Ramos (cell line): ENCODE measurements around the gene TAS1R3.

Source experiments
- in situ Hi-C: fragments of 300-500 bp; cut with MboI; formaldehyde crosslinking; loops from one replicate; pipeline ENCODE4 v1.14.3; 2022; ENCODE audit warnings: low sequenced_read_pairs; ENCODE audit not compliant: unreplicated experiment

Gene TAS1R3

DNA sequence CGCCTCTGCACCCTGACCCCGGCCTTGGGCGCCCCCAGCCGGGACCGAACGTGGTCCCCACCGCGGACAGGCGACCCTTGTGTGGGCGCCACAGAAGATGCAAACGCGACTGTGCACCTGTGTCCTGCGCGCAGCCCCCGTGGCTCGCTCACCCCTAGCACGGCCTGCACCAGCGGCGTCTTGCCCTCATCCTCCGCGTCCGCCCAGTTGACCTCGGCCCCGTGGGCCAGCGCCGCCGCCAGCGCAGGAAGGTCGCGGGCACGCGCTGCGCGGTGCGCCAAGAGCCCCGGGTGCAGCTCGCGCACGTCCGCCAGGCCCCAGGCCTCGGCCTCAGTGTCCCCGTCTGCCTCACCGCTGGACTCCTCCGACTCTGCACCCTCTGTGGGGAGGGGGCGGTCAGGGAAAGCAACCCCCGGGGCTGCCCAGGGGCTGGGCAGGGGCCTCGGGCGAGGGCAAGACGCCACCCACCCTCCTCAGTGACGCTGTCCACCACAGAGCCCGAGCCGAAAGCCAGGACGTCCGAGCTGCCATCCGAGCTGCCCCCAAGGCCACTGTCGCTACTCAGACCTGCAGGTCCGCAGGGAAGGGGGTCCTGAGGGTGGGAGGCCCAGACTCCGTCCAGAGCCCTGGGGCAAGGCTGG is 36.7 kb upstream of the TAS1R3 start:
- in situ Hi-C loops = loop anchor here (10.0 kb wide), 1 partner anchor 260 kb away; no protein-coding TSS in a partner anchor

DNA sequence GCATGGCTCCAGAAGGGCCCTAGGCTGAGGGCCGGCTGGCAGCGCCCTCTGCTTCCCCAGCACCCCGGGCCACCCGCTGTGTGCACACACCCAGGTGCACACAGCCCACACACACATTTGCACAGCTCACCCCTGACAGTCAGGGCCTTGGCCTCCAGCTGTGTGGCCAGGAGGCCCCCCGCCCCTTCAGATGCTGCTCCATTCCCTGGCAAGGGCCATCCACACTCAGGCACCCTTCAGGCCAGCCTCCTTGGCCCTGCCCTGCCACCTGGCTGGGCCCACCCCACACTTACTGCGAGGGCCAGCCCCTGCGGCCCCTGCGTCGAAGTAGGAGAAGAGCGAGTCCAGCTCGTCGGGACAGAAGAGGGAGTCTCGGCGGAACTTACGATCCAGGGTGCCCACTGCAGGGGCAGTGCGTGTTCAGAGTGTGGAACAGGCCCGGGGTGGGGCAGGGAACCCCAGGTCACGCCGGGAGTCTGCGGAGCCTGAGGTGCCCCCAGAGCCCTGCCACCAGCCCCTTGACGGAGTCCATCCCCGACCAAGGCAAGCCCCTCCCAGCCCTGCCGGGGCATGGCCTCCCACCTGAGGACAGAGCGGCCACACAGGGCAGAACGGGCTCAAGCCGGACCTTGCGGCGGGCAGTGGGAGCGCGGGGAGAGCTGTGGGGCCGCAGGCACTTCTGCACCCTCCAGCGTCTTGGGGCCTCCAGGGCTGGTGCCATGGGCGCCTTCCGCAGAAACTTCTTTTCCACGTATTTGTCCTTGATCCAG is 35.7 kb upstream of the TAS1R3 start:
- in situ Hi-C loops = loop anchor here (10.0 kb wide), 1 partner anchor 261 kb away; no protein-coding TSS in a partner anchor

DNA sequence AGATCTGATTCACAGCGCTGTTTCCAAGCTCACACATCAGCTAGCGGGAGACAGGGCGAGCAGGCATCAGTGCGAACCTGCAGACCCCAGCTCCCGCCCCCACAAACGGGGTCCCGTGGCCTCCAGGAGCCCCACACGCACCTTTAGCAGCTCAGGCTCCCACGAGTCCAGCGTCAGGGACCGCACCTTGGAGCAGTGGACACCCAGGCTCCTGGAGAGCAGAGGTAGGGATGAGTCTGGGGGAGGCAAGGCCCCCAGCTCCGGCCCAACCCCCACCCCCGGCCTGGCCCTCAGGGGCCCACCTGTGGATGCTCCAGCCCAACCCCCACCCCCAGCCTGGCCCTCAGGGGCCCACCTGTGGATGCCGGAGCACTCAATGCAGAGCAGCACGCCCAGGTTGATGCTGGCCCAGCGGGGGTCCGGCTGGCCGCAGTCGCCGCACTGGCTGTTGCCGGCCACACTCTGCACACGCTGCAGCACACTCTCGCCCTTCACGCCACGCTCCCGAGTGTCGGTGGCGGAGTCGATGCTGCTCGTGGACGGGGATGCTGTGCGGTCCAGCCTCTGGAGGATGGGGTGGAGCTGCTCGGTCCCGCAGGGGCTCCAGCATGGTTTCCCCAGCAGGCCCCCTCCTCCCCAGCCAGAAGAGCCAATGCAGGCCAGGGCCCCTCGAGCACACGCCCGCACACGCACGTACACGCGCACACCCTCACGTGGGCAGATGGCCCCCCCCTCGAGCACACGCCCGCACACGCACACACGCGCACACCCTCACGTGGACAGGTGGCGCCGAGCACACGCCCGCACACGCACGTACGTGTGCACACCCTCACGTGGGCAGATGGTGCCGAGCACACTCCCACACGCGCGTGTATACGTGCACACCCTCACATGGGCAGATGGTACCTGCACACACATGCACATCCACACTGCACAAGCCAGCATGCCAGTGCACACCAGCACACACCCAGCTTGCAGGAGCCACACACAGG is 34.7 kb upstream of the TAS1R3 start:
- in situ Hi-C loops = loop anchor here (10.0 kb wide), 1 partner anchor 262 kb away; no protein-coding TSS in a partner anchor

DNA sequence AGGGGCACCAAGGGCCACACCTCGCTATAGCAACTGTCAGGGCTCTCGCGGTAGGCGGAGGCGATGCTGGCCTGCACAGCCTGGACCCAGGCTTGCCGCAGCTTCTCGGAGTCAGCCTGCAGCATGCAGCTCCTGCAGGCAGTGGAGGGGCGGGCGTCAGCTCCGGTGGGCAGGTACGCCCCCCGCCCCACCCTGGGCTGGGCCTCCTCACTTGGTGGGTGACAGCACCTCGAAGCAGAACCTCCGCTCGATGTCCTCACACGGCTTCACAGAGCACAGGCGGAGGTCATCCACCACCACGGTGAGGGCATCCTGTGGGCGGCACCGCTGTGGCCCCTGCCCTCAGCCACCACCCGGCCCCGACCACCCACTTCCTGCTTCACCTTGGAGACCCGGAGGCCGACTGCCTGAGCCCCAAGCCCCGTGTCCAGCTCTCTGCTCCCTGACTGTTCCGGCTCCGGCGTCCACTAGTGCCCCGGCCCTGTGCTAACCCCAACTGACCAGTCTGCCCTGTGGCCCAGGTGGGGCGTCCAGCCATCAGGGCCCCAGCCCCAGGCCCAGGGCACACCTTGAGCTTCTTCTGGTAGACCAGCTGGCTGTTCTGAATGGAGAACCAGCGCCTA is 33.2 kb upstream of the TAS1R3 start:
- in situ Hi-C loops = loop anchor here (10.0 kb wide), 1 partner anchor 263 kb away; no protein-coding TSS in a partner anchor

DNA sequence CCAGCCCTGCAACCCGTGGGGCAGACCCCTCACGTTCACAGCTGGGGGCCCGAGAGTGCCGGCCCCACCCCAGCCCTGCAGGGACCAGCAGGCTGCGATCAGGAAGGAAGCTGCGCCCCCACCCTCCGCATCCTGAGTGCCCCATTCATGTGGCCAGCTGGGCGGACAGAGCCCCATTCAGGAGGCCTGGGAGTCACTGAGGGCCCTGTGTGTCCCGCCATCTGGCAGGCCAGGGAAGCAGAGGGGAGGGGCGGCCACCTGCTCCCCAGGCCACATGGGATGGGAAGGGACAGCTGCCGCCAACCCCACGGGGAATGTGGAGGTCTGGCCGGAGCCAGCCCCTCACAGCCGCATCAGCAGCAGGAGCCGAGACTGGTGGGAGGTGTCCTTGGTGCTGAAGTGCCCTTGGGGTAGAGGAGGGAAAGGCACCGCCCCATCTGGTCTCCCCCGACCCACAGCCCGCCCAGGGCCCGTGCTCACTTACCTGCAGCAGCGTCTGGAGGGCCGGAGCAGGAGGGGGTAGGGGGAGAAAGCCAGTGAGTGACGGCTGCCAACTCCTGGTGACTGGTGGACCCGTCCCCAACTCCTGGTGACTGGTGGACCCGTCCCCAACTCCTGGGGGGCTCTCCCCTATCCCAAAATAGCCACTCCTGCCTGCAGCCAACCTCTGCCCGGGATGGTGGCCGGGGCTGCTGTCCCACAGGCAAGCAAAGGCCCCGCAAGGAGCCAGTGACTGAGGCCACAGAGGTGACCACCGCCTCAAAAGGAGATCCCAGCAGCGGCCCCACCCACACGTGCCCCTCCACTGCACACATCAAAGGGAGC is 32.0 kb upstream of the TAS1R3 start:
- in situ Hi-C loops = loop anchor here (10.0 kb wide), 1 partner anchor 264 kb away; no protein-coding TSS in a partner anchor

DNA sequence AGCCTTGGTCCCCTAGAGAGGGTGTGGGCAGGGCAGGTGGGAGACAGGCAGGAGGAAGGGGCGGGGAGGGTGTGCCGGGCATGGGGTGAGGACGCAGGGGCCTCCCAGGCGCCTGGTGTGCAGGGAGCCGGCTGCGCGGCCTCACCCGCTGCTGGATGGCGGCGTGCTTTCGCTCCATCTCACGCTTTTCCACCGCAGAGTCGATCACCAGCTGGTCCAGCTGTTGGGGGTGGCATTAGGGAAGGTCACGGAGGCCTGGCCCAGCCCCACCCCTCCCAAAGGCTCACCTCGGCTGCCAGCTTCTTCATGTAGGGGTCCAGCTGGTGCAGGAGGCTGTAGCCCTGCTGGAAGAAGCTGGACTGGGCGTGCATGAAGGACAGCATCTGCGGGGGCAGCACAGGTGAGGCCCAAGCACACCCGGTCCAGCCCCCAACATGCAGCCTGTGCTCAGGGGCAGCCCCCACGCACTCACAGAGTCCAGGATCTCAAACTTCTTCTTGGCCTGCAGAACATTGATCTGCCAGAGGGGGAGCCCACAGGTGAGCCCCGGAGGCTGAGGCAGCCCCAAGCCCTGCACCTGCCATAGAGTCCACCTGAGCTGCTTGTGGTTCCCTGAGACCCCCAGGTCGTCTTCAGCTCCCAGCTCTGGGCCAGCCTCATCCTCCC is 31.3 kb upstream of the TAS1R3 start:
- in situ Hi-C loops = loop anchor here (10.0 kb wide), 1 partner anchor 265 kb away; no protein-coding TSS in a partner anchor

DNA sequence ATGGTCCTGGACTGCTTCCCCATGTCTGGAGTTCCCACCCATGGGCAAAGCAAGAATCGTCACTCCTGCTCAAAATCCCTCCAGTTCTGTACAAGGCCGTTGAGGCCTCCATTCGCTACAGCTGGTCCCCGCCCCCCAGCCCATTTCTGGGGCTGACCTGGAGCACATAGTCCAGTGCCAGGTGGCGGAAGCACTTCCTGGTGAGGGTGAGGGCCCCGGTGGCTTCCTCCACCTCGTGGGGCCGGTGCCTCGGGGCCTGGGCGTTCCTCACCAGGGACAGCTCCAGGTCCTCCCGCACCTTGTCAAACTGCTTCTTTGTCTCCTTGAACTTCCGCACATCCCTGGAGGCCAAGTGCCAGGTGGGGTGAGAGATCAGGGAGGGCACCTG is 30.7 kb upstream of the TAS1R3 start:
- in situ Hi-C loops = no loop called here

DNA sequence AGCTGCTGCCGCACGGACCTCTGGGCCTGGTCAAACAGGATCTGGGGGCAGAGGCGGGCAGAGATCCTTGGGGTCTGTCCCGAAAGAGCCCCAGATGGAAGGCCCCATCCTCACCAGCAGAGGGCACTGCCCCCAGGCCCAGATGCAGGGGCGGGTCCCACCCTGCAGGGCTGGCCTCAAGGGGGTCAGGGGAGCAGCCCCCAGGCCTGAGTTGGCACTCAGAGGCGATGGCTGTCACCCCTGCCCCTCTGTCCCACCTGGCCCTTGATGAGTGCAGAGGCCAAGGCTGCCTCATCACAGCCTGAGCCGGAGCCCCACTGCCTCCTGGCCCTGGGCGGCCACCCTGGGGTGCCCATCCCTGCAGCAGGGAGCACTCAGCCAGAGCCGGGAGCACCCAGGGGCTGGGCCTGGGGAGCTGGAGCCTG is 29.1 kb upstream of the TAS1R3 start:
- in situ Hi-C loops = no loop called here

DNA sequence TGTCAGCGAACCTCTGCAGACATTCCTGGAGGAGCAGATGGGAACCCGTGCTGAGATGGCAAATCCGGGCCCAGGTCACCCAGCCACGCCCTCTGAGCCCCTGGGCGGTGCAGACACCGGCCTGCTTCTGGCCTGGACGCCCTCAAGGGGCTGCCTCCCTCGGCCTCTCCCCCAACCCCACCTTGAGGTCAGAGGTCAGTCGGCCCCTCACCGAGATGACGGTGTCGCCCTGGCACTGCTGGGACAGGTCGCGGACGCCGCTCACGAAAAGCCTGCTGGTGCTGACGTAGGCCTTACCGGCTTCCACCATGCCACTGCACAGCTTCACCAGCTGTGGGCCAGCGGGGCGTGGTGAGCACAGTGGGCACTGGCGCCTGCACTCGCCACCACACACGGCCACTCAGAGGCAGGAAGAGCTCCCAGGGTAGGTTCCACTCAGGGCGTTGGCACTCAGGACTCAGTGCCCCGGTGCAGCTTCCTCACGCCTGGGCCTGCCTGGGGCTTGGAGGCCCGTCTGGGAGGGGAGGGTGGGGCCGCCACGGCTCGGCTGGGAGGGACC is 28.1 kb upstream of the TAS1R3 start:
- in situ Hi-C loops = no loop called here

DNA sequence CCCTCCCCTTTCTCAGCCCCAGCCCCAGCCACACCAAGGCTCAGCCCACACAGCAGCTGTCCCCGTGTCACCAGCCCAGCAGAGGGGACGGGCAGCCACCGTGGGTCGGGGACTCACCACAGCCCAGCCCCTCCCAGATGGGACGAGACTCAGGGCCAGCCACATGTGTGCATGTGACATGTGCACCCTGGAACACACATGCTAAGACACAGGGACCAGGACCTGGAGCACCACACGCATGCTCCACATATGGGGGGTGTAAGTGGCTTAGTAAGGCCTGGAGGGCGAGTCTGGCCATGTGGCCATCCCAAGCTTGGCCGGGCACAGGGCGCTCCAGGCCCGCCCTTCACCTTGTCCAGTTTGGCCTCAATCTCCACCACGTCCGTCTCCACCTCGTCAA is 27.3 kb upstream of the TAS1R3 start:
- in situ Hi-C loops = no loop called here

DNA sequence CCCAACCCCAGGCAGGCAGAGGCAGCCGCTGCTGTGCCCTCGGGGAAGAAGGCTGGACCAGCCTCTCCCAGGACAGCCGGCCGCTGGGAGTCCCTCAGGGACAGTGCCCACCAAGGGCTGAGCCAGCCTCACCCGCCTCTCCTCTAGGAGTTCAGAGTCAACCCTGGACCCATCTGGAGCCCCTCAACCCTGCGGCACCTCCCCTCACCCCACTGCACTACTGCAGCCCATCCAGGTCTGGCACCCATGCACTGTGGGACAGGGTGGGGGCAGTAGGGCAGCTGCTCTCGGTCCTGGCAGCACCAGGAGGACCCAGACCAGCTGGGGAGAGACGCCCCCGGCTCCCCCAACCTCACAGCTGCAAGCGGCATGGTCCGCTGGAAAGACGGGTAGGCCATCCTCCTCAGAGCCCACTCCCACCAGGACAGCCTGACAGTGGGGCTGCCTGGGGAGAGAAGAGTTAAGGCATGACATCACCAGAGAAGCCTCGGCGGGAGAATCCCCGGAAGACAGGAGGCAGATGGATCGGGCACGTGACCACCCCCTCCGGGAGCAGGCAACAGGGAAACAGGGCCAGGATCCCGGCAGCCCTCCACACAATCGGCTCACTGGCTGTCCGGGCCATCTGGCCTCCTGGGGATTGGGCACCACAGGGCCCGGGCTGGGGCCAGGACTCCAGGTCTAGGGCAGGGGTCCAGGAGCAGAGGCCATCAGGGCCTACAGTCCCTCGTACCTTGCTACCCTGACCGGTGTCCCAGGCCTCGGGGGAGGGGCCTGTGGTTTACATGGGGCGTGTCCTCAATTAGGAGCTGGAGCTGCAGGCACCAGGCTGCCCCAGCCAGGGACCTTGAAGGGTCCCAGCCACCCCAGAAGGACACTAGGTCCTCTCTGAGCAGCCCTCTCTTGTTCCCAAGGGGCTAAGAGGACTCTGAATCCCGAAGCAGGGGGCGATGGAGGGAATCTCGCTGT is 26.5 kb upstream of the TAS1R3 start:
- in situ Hi-C loops = no loop called here

DNA sequence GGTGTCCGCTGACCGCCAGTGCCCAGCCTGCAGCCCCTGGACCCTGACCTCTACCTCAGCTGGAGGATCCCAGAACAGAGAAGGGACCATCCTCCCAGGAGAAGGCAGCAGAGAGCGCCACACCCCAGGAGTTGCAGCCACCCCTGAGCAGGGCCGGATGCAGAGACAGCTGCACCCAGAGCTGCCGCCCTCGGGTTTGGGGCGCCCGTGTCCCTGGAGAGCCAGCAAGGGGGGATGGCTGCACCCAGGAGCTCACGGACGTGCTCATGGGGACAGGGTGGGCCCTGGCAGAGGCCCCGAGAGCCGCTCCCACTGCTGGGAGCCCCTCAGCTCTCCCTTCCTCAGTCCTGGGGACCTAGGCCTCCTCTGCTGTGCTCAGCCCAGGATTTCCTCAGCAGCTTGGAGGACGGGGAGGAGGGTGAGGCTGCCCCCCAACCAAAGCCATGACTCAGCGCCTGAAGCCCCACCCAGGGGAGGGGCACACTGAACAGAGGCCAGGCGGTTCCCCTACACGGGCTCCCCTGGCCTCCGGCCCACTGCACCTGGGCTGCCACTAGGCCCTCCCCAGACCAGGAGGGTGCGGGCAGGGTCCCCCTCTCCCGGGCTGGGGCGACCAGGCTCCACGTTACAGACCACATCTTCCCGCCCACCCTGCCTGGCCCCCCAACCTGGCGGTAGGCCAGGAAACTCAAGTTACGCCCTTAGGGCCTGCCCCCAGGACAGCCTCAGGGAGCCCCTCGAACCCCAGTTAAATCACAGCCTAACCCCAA is 25.6 kb upstream of the TAS1R3 start:
- in situ Hi-C loops = no loop called here

DNA sequence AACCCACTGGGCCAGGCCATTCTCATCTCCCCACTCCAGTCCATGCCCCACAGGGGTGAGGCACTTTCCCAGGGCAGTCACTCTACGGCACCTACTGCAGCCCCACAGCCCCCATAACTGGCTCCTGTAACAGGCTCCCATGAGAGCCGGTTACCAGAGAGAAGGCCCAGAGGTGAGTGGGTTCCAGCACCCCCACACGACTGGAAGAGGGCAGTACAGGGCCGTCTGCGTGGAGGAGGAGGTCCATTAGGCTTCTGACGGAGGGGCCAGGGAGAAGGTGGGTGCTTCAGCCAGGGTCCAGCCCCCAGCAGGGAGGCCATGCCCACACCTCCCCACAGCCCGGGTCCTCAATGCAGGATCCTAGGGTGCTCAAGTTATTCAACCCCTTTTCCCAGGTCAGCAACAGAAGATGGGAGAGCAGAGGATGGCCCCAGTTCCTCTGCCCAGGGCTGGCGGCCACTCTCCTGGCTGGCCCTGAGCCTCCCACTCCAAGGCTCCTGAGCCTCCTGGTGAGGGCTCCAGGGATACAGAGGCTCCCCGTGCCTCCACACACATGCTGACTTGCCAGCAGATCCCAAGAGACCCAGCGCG is 24.9 kb upstream of the TAS1R3 start:
- in situ Hi-C loops = no loop called here

DNA sequence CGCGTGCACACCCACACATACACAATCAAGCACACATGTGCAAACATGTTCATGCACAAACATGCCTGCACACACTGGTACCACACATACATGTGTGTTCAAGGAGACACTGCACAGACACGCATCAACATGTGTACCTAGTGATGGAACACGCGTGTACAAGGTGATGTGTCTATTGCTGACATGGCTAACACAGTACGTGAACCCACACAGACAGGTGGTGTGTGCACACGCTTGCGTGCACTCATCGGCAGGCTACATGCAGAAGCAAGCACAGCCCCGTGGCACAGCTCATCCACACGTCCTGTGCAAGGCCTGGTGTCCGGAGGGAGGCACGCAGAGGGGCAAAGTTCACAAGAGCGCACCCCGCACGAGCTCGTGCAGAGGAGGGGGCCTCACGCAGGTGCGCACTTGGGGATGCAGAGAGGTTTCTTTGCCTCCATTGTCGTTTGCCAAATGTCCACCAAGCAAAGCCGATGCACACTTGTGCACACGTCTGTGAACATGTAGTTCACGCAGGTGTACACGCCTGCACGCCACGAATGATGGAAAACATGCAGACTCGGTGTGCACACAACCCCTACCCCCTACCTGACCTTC is 24.3 kb upstream of the TAS1R3 start:
- in situ Hi-C loops = no loop called here

DNA sequence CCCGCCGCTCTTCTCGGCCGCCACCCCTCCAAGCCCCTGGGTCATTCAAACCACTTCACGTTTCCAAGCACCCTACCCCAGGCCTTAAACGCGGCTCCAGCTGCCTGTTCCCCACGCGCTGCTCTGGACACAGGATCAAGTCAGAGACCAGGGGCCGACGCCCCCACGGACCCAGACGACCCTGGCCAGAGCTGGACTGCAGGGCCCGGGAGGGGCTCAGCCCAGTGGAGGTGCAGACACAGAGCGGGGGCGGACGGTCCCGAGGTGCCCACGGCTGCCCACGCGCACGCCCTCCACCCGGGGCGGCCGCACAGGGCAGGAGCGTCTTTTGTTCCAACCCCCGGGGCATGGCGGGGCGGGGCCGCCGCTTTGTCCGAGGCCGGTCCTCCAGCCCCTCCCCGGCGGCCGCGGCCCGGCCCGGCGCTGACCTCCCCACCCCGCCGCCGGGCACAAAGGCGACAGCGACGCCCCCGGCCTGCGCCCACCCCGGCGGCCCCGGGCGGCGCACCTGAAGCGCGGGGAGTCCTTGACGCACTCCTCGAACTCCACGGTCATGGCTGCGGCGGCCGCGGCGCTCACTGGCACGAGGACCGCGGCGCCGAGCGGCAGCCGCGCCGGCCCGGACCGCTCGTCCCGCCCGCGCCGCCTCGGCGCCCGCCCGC is 23.7 kb upstream of the TAS1R3 start:
- in situ Hi-C loops = no loop called here
